GM21381 (cell line): ENCODE measurements around the gene LRRC38.

Experiments
- ATAC-seq: cut with Tn5 transposase; IDR thresholded peaks from one replicate; pipeline ENCODE4 v1.9.1; 2021; ENCODE audit warnings: mild to moderate bottlenecking, moderate library complexity; ENCODE audit not compliant: unreplicated experiment

The LRRC38 gene

DNA sequence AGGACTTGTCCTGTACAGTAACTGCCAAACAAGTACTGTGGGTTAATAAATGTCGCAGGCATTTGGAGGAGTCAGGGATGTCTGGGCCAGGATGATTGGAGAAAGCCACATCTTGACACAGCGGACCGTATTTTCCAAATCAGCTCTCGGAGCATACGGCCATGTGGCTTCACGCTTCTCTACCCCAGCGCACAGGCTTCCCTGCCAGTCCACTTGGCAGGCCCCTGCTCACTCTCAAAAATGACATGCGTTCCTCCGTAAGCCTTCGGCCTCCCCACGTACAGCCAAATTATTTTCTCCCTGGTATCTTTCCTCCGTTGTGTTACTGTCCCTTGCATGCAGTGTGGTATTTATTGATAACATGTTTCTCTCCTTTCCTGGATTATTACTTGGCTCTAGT is 7.2 kb upstream of the LRRC38 start:
- no peak for ATAC-seq

DNA sequence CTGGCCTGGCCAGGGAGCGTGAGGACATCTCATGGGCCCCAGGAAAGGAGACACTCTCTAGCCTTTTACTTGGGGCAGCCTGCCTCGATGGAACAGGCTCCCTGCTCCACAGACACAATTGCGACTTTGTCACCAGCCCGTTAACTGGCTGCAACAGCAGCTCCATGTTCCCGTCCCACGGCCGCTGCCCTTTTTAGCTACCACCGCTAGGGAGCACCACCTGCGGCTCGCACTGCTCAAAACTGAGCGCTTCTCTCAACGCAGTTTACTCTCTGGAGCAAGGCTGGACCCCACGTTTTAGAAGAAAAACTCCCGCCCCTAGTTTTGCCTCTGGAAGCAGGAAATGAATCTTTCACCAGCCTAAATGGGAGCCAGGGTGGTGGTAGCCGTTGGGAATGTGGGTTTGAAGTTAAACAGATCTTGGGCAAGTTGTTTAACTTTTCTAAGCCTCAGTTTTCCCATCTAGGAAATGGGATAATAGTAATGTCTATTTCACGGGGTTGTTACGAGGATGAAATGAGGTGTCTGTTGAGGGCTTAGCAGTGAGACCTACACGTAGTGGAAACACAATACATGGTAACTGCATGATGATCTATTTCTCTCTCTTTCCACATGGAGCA is 3.5 kb upstream of the LRRC38 start:
- no peak for ATAC-seq

DNA sequence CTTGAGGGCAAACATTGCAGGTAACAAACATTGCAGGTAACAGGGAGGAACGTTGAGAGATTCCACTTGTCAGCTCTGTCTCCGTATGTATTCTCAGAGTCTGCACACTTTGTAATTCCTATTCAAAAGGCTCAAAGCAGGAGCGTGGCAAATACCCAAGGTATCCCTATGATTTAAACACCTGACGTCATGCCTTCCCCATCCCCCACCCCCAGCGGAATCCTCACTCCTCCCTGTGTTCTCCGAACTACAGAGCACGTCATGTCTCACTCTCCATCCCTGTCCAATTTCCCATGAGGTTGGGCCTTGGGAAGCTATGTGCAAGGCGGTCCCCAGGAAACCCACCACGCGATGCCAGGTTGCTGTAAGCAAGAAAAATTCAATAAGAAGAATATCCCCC is 2.8 kb upstream of the LRRC38 start:
- no peak for ATAC-seq

DNA sequence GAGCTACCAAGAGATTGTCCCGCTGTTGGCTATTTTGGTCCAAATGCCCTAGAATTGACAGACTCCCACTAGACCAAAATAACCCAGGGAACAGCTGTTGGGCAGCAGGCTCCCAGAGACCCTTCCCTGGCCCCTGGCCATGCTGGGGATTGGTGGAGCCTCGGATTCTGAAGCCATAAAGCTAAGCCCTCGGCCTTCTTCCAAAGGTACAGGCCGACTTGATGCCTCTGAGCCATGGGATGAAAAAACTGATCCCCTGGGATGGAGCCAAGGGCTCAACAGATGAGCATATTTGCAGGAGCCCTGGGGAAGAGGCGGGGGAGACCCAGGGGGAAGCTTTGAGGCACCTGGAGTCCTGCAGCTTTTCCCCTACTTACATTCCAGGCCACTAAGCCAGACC is 1.0 kb upstream of the LRRC38 start:
- no peak for ATAC-seq

DNA sequence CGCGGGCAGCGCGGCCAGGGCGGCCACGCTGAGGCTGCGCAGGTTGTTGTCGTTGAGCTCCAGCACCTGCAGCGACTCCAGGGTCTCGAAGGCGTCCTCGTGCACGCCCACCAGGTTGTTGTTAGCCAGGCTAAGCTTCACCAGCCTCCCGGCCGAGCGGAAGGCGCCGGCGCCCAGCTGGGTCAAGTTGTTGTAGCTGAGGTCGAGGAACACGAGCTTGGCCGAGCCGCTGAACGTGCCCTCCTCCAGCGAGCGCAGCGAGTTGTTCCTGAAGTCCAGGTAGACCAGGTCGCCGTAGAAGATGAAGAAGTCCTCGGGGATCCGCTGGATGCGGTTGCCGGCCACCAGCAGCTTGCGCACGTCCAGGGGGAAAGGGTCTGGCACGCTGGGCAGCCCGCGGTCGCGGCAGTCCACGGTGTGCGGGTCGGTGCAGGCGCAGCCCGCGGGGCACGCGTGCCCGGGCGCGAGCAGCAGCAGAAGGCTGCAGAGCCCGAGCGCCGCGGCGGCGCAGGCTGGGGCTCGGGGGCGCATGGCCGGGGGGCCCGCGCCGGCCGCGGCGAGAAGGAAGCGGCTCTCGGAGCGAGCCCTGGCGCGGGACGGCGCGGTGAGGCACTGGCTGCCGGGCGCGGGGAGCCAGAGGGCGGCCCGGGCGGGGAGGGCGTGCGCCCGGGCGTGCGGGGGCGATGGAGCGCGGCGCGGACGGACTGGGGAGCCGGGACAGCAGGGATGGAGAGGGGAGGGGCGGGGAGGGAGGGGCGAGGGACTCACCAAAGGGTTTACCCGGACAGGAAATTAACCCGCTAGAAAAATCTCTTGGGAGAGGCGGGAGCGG is 524 bp downstream of the LRRC38 start:
- ATAC-seq = no peak

DNA sequence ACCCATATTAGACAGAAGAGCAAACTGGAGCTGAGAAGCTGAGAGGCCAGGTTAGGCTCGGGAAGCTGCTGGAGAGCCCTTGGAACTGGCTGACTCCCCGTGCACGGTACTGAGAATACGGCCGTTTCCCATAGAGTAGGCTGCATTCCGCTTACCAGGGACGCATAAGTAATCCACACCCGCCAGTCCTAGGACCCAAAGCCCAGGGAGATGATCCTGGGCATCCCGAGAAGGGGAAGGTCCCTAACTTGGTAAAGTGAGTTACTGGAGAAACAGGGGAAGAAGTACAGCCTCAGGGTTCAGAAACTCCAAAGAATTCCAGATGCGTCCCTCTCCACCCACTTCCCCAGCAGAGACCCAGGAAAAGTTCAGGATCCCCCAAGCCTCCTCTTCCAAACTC is 1.3 kb downstream of the LRRC38 start:
- no peak for ATAC-seq

DNA sequence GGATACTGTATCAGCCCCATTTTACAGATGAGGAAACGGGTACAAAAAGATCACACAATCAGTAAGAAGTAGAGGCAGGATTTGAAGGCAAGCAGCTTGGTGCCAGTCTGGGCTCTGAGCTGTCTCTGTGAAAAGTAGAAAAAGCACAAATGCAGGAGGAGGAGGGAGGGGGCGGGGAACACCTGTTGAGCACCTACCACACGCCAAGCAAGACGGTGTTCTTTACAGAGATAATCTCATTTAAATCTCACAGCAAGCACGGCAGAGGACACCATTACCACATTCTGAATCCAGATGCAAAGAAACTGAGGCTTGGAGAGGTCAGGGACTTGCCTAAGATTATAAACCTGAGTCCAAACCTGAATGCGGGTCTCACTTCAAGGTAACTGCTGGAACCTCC is 3.3 kb downstream of the LRRC38 start:
- no peak for ATAC-seq

DNA sequence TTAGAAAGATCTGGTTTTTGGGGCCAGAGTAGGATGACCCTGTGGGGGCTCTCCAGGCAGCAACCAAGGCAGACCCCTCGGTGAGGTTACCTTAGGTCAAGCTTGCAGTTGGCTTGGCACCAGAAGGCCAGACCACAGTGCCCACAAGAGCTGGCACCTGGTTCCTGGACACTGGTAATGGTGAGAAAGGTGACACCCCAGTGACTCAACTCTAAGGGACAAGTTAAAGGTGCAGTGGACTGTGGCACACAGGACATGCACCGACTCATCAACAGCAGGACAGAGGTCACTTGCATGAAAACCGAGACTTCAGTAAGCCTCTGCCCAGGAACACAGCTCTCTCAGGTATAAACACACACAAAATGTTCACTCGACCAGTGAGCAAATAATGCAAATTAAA is 6.7 kb downstream of the LRRC38 start:
- no peak for ATAC-seq

DNA sequence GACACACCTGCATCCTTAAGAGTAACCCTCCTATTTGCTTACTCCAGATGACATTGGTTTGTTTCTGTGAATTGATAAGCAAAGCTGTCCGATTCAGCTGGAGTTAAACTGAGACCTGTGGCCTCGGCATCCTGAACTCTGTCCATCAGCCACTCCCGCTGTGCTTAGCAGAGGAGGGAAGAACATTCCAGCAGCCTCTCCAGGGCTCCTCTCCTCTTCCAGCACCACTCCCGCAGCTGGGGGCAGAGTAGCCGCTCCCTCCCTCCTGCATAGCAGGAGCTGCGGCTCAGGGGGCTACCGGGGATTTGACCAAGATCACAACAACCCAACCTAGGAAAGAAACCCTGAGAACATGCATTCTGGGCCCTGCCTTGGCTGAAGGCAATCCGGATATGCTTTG is 8.8 kb downstream of the LRRC38 start:
- ATAC-seq = no peak

DNA sequence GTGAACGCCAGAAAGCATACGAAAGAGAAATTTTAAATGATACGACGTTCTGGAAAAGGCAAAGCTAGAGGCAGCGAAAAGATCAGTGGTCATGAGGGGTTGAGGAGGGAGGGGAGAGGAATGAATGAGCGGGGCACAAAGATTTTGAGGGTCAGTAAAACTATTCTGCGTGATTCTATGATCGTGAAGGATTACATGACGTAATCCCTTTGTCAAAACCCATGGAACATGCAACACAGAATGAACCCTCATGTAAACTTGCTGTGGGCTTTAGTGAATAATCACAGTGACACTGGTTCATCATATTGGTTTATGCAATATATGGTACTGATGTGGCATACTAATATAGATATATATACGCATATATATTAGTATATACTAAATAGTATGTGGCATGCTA is 13.0 kb downstream of the LRRC38 start:
- ATAC-seq = no peak

DNA sequence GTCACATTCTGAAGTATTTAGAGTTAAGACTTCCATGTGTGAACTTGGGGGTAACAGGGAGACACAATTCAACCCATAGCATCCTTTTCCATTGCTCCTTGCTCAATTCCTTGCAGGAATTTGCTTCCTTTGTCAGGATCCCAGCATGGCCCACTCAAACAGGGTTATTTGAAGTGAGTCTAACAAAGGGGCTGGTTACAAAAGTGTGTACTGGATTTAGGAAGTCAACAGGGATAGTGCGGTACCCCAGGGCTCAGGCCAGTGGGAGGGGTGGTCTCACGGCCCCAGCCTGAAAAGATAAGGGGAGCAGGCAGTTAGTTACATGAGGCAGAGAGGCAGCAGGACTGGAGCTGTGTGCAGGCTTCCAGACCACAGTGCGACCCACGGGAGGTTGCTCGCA is 14.4 kb downstream of the LRRC38 start:
- no peak for ATAC-seq

DNA sequence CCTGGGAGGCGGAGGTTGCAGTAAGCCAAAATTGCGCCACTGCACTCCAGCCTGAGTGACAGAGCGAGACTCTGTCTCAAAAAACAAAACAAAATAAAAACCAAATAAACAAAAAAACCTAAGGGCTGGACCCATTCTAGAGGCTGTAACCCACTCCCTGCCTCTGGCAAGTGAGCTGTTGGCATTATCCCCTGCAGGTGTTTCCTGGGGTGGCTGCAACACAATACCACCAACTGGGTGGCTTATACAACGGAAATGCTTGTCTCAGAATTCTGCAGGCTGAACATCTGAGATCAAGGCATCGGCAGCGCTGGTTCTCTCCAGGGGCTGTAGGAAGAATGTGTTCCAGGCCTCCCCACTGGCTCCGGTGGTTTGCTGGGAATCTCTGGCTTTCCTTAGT is 15.2 kb downstream of the LRRC38 start:
- no peak for ATAC-seq

DNA sequence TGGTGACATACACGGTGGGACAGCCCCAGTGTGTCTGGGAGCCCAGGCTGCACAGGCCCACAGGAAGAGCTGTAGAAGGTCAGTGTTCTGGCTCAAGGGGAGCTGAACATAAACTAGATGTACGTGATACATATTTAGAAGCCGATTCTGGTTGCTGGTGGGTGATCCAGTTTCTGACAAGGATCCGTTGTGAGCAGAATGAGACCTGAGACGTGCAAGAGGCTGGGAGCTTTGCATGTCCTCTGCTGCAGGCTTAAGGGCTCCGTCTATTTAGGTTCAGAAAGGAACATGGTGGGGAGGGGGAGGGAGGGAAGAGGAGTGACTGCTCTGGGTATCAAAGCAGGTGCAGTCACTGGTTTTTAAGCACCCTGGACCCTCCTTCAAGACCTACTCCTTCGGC is 18.6 kb downstream of the LRRC38 start:
- ATAC-seq = no peak

DNA sequence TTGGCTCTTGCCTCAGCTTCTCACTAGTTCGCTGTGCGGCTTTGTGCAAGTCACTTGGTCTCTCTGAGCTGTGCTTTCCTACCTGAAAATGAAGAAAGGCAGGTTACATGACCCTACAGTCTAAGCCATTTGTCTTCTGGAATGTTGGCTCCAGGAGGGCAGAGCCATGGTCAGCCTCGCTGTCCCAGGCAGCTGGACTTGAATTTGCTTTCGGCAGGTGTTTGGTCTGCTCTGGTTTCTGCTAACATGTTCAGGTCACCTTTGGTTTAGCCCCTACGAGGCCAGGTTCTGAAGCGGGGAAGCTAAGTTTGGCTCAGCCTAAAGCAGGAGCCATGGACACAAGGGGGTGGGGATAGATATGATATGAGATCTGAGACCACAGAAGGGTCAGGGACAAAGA is 19.1 kb downstream of the LRRC38 start:
- ATAC-seq = no peak

DNA sequence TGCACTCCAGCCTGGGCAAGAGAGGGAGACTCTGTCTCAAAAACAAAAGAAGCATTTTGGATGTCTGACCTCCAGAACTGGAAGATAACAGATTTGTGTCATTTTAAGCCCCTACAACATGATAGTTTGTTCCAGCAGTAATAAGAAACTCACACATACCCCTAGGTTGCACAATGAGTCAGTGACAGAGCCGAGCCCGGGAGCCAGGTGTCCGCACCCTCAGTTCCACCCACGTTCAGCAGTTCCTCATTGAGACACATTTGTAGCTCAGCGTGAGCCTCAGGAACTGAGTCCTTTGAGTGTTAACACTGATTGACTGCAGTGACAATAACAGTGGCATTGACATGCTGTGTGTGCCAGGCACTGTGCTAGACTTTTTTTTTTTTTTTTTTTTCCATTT is 19.8 kb downstream of the LRRC38 start:
- ATAC-seq = no peak

DNA sequence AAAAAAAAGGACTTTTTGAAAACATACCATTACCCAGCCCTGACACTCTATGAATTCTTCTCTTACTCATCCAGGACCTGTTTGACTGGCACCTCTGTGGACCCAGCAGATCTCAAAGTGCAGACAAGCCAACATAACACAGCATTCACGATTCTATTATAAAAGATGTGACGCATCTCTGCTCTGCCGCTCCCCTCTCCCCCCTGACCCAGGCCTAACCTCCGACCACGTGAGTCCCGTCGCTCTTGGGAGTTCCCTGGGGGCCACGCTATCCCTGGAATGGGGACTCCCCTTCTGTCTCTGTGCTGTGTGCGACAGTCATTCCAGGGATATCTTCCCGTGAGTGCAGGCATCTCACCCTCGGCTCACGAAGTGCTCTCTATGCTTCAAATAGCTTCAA is 21.1 kb downstream of the LRRC38 start:
- ATAC-seq = no peak

DNA sequence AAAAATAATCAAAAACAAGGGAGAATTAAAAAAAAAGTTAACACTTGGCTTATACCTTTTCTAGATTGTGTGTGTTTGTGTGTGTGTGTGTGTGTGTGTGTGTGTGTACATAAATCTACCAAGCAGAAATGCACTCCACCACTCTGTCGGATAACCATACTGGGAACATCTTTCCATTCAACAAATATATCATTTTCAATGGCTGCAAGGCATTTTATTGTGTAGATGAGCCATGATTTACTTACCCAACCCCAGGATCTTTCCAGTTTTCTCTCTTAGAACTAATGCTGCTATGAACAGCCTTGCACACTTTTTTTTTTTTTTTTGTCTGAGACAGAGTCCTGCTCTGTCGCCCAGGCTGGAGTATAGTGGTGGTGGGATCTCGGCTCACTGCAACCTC is 25.8 kb downstream of the LRRC38 start:
- no peak for ATAC-seq

DNA sequence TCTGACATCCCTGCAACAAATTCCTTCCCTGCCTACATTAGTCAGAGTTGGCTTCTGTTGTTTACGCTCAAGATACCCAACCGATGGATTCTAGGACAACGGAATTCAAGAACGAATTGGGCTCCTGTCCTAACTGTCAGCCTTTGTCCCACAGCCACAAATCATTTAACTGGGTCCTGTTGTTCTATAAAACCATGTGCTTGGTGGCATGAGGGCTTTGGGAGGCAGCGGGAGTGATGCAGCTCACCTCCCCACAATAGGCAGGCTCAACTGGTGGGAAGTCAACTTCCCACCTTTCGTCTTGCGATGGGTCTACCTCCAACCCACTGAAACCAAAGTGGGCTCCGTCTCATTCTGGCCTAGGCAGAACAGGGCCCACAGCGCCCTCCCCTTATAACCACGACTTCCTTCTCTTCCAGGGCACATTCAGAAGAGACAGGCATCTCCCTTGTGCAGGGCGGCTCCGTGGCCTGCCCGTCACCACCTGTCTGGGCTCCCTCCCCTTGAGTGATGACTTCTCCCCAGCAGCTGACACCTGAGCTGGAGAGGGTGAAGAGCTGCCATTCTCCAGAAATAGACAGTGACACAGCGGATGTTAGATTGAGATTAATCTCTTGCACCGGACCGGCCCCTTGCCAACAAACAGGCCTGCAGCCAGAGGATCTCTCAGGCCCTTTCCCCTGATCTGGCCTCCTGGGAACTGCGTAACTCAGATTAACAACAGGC is 26.5 kb downstream of the LRRC38 start:
- ATAC-seq = no peak

DNA sequence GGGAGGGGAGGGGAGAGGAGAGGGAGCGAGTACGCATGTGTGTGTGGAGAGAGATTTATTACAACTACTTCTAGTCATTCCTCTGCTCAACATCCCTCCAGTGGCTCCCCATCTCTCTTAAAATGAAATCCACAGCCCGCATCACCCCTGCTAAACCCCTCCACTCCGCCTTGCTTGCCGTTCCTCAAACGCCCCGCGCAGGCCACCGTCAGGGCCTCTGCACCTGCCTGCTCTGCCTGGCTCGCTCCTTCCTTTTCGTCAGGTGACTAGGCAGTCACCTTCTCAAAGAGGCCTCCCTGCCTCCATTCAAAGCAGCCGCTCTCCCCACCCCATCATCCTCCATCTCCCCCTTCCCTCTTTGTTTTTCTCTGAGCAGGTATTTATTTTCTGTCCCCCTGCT is 29.9 kb downstream of the LRRC38 start:
- ATAC-seq = no peak

DNA sequence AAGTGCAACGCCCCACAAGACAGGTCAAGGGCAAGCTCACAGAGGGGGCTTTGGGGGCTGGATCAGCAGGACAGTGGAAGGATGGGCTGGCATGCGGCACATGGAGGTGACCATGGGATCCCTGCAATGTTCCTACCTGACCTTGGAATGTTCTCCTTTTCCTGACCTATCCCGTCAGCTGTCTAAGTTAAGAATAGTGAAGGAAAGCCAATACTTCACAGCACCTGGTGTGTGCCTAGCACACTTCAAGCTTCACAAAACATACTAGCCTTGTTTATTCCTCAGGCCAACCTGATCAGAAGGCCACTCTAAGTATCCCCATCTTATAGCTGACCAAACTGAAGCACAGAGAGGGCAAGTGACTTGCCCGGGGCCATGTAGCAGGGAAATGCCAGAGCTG is 31.2 kb downstream of the LRRC38 start:
- ATAC-seq = no peak

DNA sequence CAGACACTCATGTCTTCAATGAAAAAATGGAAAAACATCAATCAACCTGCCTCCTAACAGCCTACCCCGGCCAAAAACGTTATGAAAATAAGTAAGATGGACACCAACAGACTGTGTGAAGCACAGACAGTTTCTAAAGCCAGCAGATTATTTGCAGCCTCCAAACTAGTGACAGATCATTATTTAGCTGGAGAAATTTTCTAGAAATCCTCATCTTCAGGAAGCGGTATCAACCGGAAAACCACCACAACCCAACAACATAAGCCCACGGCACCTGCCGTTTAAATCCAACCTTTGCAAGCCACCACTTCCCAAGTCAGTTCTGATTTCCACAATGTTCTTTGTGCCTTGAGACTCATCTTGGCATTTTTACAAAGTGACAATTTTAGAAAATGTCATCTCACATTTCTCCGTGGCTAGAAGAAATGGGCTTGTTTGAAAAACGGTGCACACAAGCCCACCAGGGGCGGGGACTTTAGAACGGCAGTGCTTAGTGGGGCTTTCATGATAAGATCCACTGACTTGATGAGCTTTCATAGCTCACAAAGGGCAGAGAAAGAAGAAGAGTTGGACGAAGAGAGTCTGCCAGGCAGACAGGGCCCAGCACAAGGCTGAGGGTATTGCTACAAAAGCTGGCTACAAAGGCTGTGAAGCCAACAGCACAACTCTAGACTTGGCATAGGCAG is 34.5 kb downstream of the LRRC38 start:
- no peak for ATAC-seq

DNA sequence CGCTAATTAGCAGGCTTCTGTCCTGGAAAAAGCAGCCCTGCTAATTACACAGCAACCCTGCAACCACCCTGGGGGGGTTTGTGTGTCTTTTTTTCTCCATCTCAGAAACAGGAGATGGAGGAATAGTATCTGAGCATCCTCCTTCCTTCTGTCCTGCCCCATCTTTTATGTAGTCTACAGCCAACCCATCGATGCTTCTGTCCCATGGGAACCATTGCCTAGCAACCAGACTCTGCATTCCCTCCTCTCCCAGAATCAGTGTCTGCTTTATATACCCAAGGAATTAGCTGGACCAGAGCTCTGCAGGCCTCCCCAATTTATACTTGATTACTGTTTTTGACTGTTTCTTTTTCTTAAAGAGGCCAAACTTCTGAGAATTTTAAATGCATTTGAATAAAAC is 35.1 kb downstream of the LRRC38 start:
- no peak for ATAC-seq
